ENCODE measurements around the gene GJC1.

GRCh38 chr17:44844390-44844830 is 14.3 kb upstream of the GJC1 start:
- TF ChIP-seq ZNF274 (IDR thresholded peaks at IDR 0.05; ENCODE audit: low read depth, low read length) (no peak), SUZ12 (IDR thresholded peaks at IDR 0.05; ENCODE audit: extremely low read depth, insufficient read depth, insufficient read length) (no peak), YY1 (IDR thresholded peaks at IDR 0.05; ENCODE audit: insufficient read depth, insufficient read length) (no peak)
